ENCODE data around the gene AP5B1. TPM values are rescaled to one million over a fixed set of nuclear protein-coding genes. Genes with fewer than 3 reads are reported as not detected.

Gene AP5B1
- total and polyA plus RNA-seq, 8 donors, result 3.6 to 44.9 (median 12.4) TPM

GRCh38 chr11:65788821-65789220 is 8.0 kb upstream of the AP5B1 start:
- no peak for TF ChIP-seq POLR2A (IDR thresholded peaks at IDR 0.05)
- TF ChIP-seq EP300 (IDR thresholded peaks at IDR 0.05), result no peak
- no peak for TF ChIP-seq CTCF (IDR thresholded peaks at IDR 0.05)
- TF ChIP-seq POLR2AphosphoS5 (IDR thresholded peaks at IDR 0.05), result no peak
- Histone ChIP-seq H3K36me3 (no peaks in the 10 kb centered on the region), H3K27me3 (peaks cover 19 to 64% (median 33%) of the 10 kb centered on the region in 3 donors), H3K4me1 (peaks cover 31 to 79% (median 78%) of the 10 kb centered on the region in 4 donors), H3K9me3 (no peaks in the 10 kb centered on the region), H3K4me3 (peak overlapping the region in 3 of 4 donors; percentile 35 to 52 (median 39)), H3K27ac (peak overlapping the region in 4 of 5 donors; percentile 47 to 74 (median 52))
- 36 to 69% (median 39%) methylated on average over 6 of the region's 6 CpGs for WGBS, 5 donors
- DNase-seq, result peak in 1 of 2 donors; percentile 65
- intact Hi-C loops (cut with DNase I; ENCODE audit: low total_unique reads), result no loop called here

- Histone ChIP-seq H3K4me3 (peak overlapping the region; percentile 33 to 52 (median 37)), H3K9me3 (no peaks in the 10 kb centered on the region), H3K27ac (peak overlapping the region; percentile 24 to 74 (median 51)), H3K27me3 (peaks cover 19 to 58% (median 33%) of the 10 kb centered on the region in 3 donors), H3K36me3 (no peaks in the 10 kb centered on the region), H3K4me1 (peaks cover 31 to 71% (median 70%) of the 10 kb centered on the region in 4 donors)
- intact Hi-C loops (cut with DNase I; ENCODE audit: low total_unique reads), result no loop called here
- peak; percentile 42 to 82 for DNase-seq
- WGBS, 5 donors, result 2 to 5% (median 3%) methylated on average over 19 to 64 of the region's 64 CpGs
- TF ChIP-seq EP300 (IDR thresholded peaks at IDR 0.05) (no peak), CTCF (IDR thresholded peaks at IDR 0.05) (no peak), POLR2A (IDR thresholded peaks at IDR 0.05) (no peak), POLR2AphosphoS5 (IDR thresholded peaks at IDR 0.05) (no peak)
Observed at GRCh38 chr11:65787649-65788622, 7.2 kb upstream of the AP5B1 start.

GRCh38 chr11:65786786-65787636 is 6.2 kb upstream of the AP5B1 start, which contains the start of gene OVOL1:
Gene OVOL1 (plus strand): TSS chr11:65787063. CDS start chr11:65787374, 311 bp downstream.
- Histone ChIP-seq H3K4me1 (peaks cover 31 to 64% (median 61%) of the 10 kb centered on the region in 4 donors), H3K27ac (peak within 1 kb of the TSS; percentile 30 to 83 (median 56)), H3K4me3 (peak within 1 kb of the TSS; percentile 33 to 52 (median 37)), H3K36me3 (no peaks in the 10 kb centered on the region), H3K27me3 (peaks cover 19 to 56% (median 33%) of the 10 kb centered on the region in 3 donors), H3K9me3 (no peaks in the 10 kb centered on the region)
- intact Hi-C loops (cut with DNase I; ENCODE audit: low total_unique reads), result no loop called here
- DNase-seq, result peak; percentile 88 to 94
- TF ChIP-seq POLR2AphosphoS5 (IDR thresholded peaks at IDR 0.05) (peak in 2 of 3 donors; percentile 57 to 75), CTCF (IDR thresholded peaks at IDR 0.05) (no peak), EP300 (IDR thresholded peaks at IDR 0.05) (no peak), POLR2A (IDR thresholded peaks at IDR 0.05) (no peak)
- WGBS, 5 donors, result 0 to 2% (median 1%) methylated on average over 6 to 112 of the region's 112 CpGs
